ENCODE results near the gene NDUFA12.

DNA sequence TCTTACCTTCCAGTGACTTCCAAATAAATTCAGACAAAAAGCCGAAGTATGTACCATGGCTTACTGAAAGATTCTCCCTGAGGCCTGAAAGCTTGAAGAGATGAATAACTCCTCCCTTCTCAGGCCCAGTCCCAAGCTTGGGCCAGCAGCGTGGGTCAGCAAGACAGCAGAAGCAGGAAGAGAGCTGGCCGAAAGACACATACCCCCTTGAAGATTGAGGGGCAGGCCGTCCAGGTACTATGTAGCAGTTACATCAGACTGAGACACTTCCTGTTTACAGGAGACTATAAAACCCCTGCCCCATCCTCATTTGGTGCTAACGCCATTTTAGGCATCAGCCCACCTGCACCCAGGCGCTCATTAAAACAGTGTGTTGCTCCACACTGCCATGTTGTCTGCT lies 15.0 kb downstream of the NDUFA12 start:
- TF ChIP-seq POLR2AphosphoS5 (IDR thresholded peaks at IDR 0.05; ENCODE audit: low read depth), result no peak
- TF ChIP-seq, protein P1, sequence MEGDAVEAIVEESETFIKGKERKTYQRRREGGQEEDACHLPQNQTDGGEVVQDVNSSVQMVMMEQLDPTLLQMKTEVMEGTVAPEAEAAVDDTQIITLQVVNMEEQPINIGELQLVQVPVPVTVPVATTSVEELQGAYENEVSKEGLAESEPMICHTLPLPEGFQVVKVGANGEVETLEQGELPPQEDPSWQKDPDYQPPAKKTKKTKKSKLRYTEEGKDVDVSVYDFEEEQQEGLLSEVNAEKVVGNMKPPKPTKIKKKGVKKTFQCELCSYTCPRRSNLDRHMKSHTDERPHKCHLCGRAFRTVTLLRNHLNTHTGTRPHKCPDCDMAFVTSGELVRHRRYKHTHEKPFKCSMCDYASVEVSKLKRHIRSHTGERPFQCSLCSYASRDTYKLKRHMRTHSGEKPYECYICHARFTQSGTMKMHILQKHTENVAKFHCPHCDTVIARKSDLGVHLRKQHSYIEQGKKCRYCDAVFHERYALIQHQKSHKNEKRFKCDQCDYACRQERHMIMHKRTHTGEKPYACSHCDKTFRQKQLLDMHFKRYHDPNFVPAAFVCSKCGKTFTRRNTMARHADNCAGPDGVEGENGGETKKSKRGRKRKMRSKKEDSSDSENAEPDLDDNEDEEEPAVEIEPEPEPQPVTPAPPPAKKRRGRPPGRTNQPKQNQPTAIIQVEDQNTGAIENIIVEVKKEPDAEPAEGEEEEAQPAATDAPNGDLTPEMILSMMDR (IDR thresholded peaks at IDR 0.05; ENCODE audit: insufficient read depth, low read length), result no peak
